T1000 (cell line): Measurements from ENCODE around the gene DHDDS.
"Not testable (repeated sequence)": the region's sequence is repeated elsewhere in the genome, so short reads cannot be mapped to it uniquely, and the experiment has no call there.

Experiments
- DNase-seq: peaks from one replicate; lab custom pipeline; 2025; ENCODE audit warnings: mixed read lengths; lab: John Stamatoyannopoulos, UW

DHDDS gene

DNA sequence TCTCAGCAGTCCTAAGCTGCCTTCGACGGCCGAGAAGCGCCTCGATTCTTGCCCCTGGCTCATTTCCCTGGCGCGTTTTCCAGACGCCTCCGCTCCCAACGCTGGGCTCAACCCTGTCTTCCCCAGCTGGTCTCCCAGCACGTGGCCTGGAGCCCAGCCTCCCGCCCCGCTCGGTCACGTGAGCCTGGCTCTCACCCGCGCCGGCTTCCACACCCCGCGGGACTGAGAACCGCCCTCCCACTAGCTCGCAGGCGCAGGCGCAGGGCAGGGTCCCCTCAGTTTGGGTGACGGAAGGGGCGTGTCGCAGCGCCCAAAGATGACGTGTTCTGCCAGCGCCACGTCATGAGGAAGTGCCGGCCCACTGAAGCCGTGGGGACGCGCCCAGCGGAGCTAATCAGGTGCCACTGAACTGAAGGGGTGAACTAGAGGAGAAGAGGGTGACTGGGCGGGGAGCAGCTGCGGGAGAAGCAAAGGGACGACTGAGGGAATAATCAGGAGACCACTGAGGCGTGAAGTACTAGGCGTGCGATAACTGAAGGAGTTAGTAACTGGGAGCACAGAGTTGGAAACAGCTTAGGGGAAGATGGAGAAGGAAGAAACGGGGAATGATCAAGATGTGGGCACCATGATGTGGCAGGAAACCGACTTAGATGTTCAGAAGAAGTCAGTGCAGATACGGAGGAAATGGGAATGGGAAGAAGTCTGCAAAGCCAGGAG is at the start of gene DHDDS:
Gene DHDDS (plus strand): TSS at position 343 of the 717 bp plus-strand sequence. CDS start 625 bp downstream, outside the sequence.
- DNase-seq = peak; percentile 98

GRCh38 chr1:26384076-26384475 is 48.0 kb upstream of the DHDDS start:
- DNase-seq = no peak

- DNase-seq = not testable (repeated sequence)
These were observed 47.1 kb upstream of the DHDDS start for GRCh38 chr1:26385063-26385462.

DNA sequence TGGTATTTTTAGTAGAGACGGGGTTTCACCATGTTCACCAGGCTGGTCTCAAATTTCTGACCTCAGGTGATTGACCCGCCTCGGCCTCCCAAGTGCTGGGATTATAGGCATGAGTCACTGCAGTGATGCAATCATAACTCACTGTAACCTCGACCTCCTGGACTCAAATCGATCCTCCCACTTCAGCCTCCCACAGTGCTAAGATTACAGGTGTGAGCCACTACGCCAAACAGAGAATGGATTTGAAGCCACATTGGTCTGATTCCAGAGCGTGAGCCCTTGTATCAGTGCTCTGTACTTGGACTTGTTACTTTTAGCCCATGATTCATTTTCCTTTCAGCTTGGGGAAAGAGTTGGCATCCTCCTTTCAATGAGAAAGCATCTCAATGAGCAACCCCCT is 44.7 kb upstream of the DHDDS start:
- DNase-seq = peak; percentile 19

- DNase-seq = no peak
These were observed 43.2 kb upstream of the DHDDS start for GRCh38 chr1:26388791-26389445.

- DNase-seq = no peak
These were observed 42.4 kb upstream of the DHDDS start for GRCh38 chr1:26389604-26390247.

- peak; percentile 10 for DNase-seq
These were observed 40.7 kb upstream of the DHDDS start for GRCh38 chr1:26391450-26391849.

DNA sequence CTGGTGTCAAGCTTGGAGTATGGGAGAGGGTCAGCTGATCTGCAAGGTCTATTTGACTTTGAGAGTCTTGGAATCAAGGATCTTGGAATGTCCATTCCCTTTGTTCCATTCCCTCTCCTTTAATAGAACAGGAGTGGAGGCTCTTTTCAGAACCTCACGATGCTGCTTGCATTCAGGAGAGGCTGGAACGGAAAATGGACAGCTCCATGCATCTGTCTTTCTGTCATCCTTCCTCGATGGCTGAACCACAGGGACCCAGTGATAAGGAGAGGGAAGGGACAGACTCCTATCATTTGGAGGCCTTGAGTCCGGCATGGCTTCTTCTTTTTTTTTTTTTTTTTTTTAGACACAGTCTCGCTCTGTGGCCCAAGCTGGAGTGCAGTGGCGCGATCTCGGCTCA is 36.4 kb upstream of the DHDDS start:
- DNase-seq = no peak

DNA sequence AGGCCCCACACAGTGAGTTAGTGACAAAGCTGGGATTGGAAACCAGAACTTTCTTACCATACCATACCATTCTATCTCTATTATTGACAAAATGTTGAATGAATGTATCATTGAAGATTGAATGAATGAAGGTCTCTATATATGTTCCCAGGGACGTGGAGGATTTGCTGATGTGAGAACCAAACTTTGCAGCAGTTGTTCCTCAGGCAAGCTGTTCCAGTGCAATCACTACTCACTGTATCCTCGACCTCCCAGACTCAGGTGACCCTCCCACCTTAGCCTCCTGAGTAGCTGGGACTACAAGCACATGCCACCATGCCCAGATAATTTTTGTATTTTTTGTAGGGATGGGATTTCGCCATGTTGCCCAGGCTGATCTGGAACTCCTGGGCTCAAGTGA is 33.1 kb upstream of the DHDDS start:
- DNase-seq = no peak

- no peak for DNase-seq
These were observed 30.2 kb upstream of the DHDDS start for GRCh38 chr1:26401891-26402290.

GRCh38 chr1:26403656-26404055 is 28.5 kb upstream of the DHDDS start:
- no peak for DNase-seq

DNA sequence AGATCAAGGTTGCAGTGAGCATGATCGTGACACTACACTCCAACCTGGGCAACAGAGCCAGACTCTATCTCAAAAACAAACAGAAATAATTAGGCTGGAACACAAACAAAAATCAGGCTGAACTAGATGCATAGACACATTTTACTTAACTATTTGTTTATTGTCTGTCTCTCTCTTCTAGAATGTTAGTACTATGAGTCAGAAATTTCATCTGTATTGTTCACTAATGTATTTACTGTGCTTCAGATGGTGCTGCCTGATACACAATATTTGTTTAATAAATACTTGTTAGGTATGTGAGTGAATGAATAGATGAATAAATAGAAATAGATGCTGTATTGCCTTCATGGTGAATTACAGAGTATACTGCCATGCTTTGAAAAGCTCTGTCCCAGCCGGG is 27.5 kb upstream of the DHDDS start:
- DNase-seq = no peak

- DNase-seq = no peak
These were observed 26.7 kb upstream of the DHDDS start for GRCh38 chr1:26405281-26405915.

DNA sequence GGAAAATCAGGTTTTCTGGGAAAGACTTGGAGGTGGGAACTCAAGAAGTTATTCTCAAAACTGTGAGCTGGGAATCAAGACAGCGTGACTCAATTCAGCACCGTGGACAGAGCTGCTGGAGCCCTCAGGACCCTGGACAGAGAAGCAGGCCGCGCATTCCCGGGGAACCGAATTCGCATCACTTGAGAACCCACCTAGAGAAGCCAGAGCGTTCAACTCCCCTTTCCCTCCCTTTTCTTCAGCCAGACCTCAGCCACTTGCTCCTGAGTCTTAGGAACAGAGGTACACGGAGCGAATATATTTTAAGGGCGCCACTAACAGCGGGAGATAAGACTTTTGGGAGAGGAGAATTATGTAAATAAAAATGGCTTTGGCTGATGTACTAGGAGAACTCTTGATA is 23.5 kb upstream of the DHDDS start:
- DNase-seq = peak; percentile 74

DNA sequence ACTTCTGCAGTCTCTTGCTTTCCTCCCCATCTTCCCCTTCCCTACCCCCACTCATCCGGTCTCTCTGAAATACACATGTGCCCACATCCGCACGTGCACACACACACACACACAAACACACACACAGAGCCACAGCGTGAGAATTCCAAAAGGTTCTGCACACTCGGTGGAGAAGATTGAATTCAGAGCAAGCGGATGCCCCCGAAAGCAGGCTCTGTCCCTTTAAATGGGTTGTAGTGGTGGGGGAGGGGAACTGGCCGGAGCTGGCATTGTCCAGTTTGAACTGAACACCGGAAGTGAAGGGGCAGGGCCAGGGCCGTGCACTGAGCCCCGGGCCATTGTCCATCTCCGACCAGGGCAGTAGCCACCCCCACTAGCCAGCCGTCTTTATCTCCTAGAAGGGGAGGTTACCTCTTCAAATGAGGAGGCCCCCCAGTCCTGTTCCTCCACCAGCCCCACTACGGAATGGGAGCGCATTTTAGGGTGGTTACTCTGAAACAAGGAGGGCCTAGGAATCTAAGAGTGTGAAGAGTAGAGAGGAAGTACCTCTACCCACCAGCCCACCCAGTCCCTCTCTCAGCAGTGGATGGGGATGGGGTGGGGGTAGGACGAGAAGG is 22.8 kb upstream of the DHDDS start:
- no peak for DNase-seq

- DNase-seq = no peak
These were observed 21.2 kb upstream of the DHDDS start, which contains the start of gene LIN28A for GRCh38 chr1:26410706-26411623. Gene LIN28A (plus strand): TSS chr1:26410817. CDS start chr1:26410892, 75 bp downstream.

DNA sequence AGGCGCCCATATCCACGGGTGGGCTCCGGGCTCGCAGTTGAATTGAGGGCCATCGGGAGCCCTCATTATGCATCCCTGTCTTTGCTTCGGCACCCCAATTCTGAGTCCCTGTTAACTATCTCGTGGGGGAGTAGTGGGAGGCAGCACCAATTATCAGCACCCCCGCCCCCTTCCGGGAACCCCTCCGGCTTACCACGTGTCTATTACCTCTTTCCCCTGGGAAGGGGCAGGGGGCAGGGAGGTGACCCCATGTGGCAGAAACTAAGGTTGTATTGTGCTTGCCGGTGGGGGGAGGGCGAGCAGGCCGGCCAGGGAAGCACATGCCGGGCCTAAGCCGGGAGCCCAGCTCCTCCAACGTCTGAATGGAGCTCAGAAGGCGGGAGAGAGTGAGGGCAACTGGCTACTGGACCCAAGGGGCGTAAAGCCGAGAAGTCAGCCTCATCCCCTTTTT is 20.5 kb upstream of the DHDDS start:
- DNase-seq = no peak

- DNase-seq = no peak
These were observed 19.8 kb upstream of the DHDDS start for GRCh38 chr1:26412180-26412840.

DNA sequence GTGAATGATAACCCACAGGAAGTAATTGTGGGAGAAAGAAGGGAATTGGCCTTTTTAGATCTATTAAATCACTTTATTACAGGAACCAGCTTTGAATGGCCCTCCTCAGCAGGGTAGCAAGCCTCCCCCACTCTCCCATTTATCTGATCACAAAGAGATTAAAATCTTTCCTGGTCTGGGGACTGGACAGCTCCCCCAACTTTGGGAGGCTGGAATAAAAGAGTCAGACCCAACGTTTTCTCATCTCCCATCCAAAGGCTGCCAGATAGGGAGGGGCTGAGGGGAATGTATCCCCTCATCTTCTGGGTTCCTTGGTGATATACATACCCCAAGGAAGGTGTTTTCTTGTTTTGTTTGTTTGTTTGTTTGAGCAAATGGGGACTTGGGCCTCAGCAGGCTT is 19.1 kb upstream of the DHDDS start:
- DNase-seq = no peak

DNA sequence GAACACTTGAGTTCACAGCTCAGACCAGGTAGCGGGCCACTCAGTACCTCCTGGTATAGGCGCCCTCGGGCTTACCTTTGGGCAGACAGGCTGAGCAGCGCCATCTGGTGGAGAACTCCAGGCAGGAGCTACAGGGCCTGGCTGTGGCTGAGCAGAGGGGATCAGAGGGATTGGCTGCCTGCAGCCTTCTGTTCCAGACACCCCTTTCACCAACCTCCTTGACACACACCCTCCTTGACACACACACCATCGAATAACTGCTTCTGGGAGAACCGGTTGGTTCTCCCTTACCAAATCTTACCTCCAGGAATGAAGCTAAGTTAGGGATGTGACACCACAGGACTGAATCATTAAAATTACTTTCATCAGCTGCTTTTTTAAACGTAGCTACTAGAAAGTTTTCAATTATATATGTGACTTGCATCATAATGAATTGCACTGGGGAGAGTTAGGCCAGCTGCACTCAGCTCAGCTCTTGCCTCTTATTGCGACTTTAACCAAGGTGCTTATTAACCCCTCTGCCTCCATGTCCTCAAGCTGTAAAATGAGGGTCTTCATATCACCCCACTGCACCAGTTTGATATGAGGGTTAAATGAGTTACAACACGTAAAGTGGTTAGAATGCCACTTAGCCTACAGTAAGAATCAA is 14.9 kb upstream of the DHDDS start:
- peak; percentile 17 for DNase-seq
